Endothelial cell of umbilical vein (primary cell): ENCODE results near the gene HOXB2. TPM values are rescaled to one million over a fixed set of nuclear protein-coding genes. Genes with fewer than 3 reads are reported as not detected.

Experiments
- BruUV-seq: library from RNA; stranded (reverse); fragments of 400-500 nt; replicated peaks from 2 replicates; lab custom pipeline; 2021; lab: Mats Ljungman, UMichigan
- CTCF ChIA-PET: fragments of 300-600, 350-600 bp; sonication (Branson Sonifier 250); formaldehyde crosslinking; loops from one replicate; lab custom pipeline; 2021; ENCODE audit warnings: antibody characterized with exemption, inconsistent platforms; lab: Charles Lee
- POLR2A ChIA-PET: fragments of 300-600, 350-600 bp; sonication (Branson Sonifier 250); formaldehyde crosslinking; loops from one replicate; lab custom pipeline; 2021; ENCODE audit warnings: antibody characterized with exemption, inconsistent platforms; lab: Charles Lee
- DNase-seq: peaks from one replicate; pipeline ENCODE4 v3.0.0-alpha.2; 2011; ENCODE audit warnings: low read depth, low spot score
- FAIRE-seq: peaks from 2 replicates; lab custom pipeline; 2011; peaks lifted over from hg19 to GRCh38; lab: Jason Lieb, UNC
- H2AFZ ChIP-seq: 2 replicates; pipeline ENCODE4 v1.6.0; 2012; ENCODE audit warnings: low read depth, low read length, control low read depth, inconsistent platforms
- H3K27ac ChIP-seq: 2 replicates; pipeline ENCODE4 v1.5.1; 2011; ENCODE audit warnings: low read depth, mild to moderate bottlenecking, control low read depth, low read length, moderate library complexity; ENCODE audit not compliant: insufficient read depth
- H3K27me3 ChIP-seq, 2 experiments: 2 replicates each; pipeline versions ENCODE4 v1.6.0 to v1.6.1; 2011; ENCODE audit warnings: low read length in 2 of 2, mixed read lengths in 1 of 2; ENCODE audit not compliant: control insufficient read depth in 2 of 2, insufficient read depth in 2 of 2
- H3K36me3 ChIP-seq, 2 experiments: 2 replicates in 1 of 2; 3 replicates in 1 of 2; pipeline ENCODE4 v1.5.1; 2011; ENCODE audit warnings: low read length in 2 of 2, mild to moderate bottlenecking in 1 of 2, moderate library complexity in 1 of 2; ENCODE audit not compliant: control insufficient read depth in 2 of 2, insufficient read depth in 2 of 2; ENCODE audit errors: extremely low read depth in 1 of 2
- H3K4me1 ChIP-seq: 3 replicates; pipeline ENCODE4 v1.5.1; 2011; ENCODE audit warnings: mild to moderate bottlenecking, low read length; ENCODE audit not compliant: control insufficient read depth, insufficient read depth; ENCODE audit errors: extremely low read depth
- H3K4me2 ChIP-seq: 2 replicates; pipeline ENCODE4 v1.6.1; 2011; ENCODE audit warnings: low read length, control low read depth, mixed read lengths; ENCODE audit not compliant: insufficient read depth
- H3K4me3 ChIP-seq, 3 experiments: fragments of 200-600 bp in 1 of 3; sonication (generic), shearing (Covaris generic) in 1 of 3; replicated peaks in 1 of 3; 2 replicates each; pipeline ENCODE4 v1.5.1; 2011 to 2016; ENCODE audit warnings: control low read depth in 3 of 3, low read length in 3 of 3, mild to moderate bottlenecking in 2 of 3, inconsistent platforms in 1 of 3, low read depth in 1 of 3, moderate library complexity in 1 of 3; ENCODE audit not compliant: insufficient read depth in 1 of 3
- H3K79me2 ChIP-seq: 2 replicates; pipeline ENCODE4 v1.6.0; 2012; ENCODE audit warnings: low read length, inconsistent platforms; ENCODE audit not compliant: control insufficient read depth, insufficient read depth
- H3K9ac ChIP-seq: replicated peaks from 2 replicates; pipeline ENCODE3; 2011; ENCODE audit warnings: low read length, control low read depth; ENCODE audit not compliant: insufficient read depth; ENCODE audit errors: extremely low read depth
- H3K9me1 ChIP-seq: replicated peaks from 3 replicates; pipeline ENCODE4 v1.6.0; 2011; ENCODE audit warnings: mild to moderate bottlenecking, low read length; ENCODE audit not compliant: control insufficient read depth, insufficient read depth; ENCODE audit errors: extremely low read depth
- H3K9me3 ChIP-seq: replicated peaks from 2 replicates; pipeline ENCODE4 v1.5.1; 2012; ENCODE audit warnings: low read length, inconsistent platforms; ENCODE audit not compliant: control insufficient read depth, insufficient read depth
- H4K20me1 ChIP-seq: replicated peaks from 2 replicates; pipeline ENCODE3; 2011; ENCODE audit warnings: mild to moderate bottlenecking, low read length; ENCODE audit not compliant: control insufficient read depth, insufficient read depth; ENCODE audit errors: extremely low read depth
- CTCF ChIP-seq, 2 donors: IDR thresholded peaks; 1 replicate in 1 of 2; 2 replicates in 1 of 2; pipeline ENCODE4 v1.5.1; 2011; ENCODE audit warnings: low read length in 2 of 2, mild to moderate bottlenecking in 2 of 2, moderate library complexity in 2 of 2, control low read depth in 1 of 2, inconsistent platforms in 1 of 2, low read depth in 1 of 2; ENCODE audit not compliant: insufficient read depth in 1 of 2; ENCODE audit errors: extremely low read depth in 1 of 2
- EZH2 ChIP-seq: IDR thresholded peaks from 2 replicates; pipeline ENCODE4 v1.6.1; 2012; ENCODE audit warnings: borderline replicate concordance, low read depth, mild to moderate bottlenecking, moderate library complexity, low read length, inconsistent platforms; ENCODE audit not compliant: severe bottlenecking
- FOS ChIP-seq: IDR thresholded peaks from 2 replicates; pipeline ENCODE4 v1.6.1; 2011; ENCODE audit warnings: mild to moderate bottlenecking, low read length, moderate library complexity, borderline replicate concordance; ENCODE audit not compliant: insufficient read depth
- GATA2 ChIP-seq: IDR thresholded peaks from 2 replicates; pipeline ENCODE4 v1.7.0; 2011; ENCODE audit warnings: low read depth, mild to moderate bottlenecking, moderate library complexity, mixed read lengths, low read length; ENCODE audit not compliant: insufficient read length, insufficient read depth
- JUN ChIP-seq: IDR thresholded peaks from 2 replicates; pipeline ENCODE4 v1.6.1; 2011; ENCODE audit warnings: borderline replicate concordance, low read depth; ENCODE audit not compliant: insufficient read length, insufficient read depth
- MAX ChIP-seq: IDR thresholded peaks from 2 replicates; pipeline ENCODE4 v1.6.1; 2011; ENCODE audit not compliant: insufficient read depth, insufficient read length
- MYC ChIP-seq: IDR thresholded peaks from one replicate; pipeline ENCODE4 v1.6.1; 2011; ENCODE audit warnings: mild to moderate bottlenecking, low read depth, low read length
- POLR2A ChIP-seq: IDR thresholded peaks from 2 replicates; pipeline ENCODE4 v1.6.1; 2012; ENCODE audit warnings: low read depth, mild to moderate bottlenecking, control low read depth, low read length
- POLR2AphosphoS5 ChIP-seq: IDR thresholded peaks from 2 replicates; pipeline ENCODE4 v1.6.1; 2012; ENCODE audit warnings: low read depth, mild to moderate bottlenecking, control low read depth, low read length, moderate library complexity; ENCODE audit not compliant: insufficient read depth
- dilution Hi-C: fragments of 300-500 bp; cut with MboI; formaldehyde crosslinking; loops from one replicate; pipeline ENCODE4 v1.15.0; 2019; ENCODE audit warnings: low sequenced_read_pairs; ENCODE audit not compliant: extremely low pct_ligation_motif_present
- intact Hi-C: fragments of 100-400 bp; cut with micrococcal nuclease; formaldehyde crosslinking; loops from one replicate; pipeline ENCODE4 v1.10.0; 2022
- polyA plus RNA-seq, 4 experiments: library from polyadenylated mRNA; depleted of rRNA in 3 of 4; stranded (reverse) in 3 of 4; unstranded in 1 of 4; fragments of >200 nt; gene quantifications; 2 replicates each; pipeline versions ENCODE4 v1.2.1 to v1.2.3, GENCODE V29; 2011 to 2012; ENCODE audit warnings: missing spikeins in 1 of 4
- total RNA-seq: library from RNA; stranded (reverse); gene quantifications from 2 replicates; pipeline ENCODE4 v1.2.3, GENCODE V29; 2021

HOXB2 gene
- total and polyA plus RNA-seq, 2 donors (not counting 3 experiments of a cell fraction or from before 2014, with no cell fraction given) = 14.1 to 23.3 TPM

GRCh38 chr17:48589831-48590606 is 45.1 kb upstream of the HOXB2 start, which contains the start of gene HOXB3:
Gene HOXB3 (minus strand): TSS chr17:48590241. CDS start chr17:48552474, 37,767 bp downstream.
- H3K36me3 ChIP-seq = peaks cover 0 to 10% of the 10 kb centered on the region in 2 experiments
- TF ChIP-seq MYC = no peak
- TF ChIP-seq POLR2A = no peak
- TF ChIP-seq POLR2AphosphoS5 = no peak
- TF ChIP-seq FOS = no peak
- no peak for TF ChIP-seq JUN
- no peak for TF ChIP-seq CTCF (IDR thresholded peaks at IDR 0.05; ENCODE audit: extremely low read depth in 1 of 2, insufficient read depth in 1 of 2, low read depth in 1 of 2, low read length in 2 of 2)
- TF ChIP-seq EZH2 = no peak
- no peak for TF ChIP-seq MAX
- no peak for TF ChIP-seq GATA2
- dilution Hi-C loops (no loop called here), intact Hi-C loops (no loop called here)
- no peak within 1 kb of the TSS for H3K9ac ChIP-seq
- no peak for FAIRE-seq
- H3K9me1 ChIP-seq = no peaks in the 10 kb centered on the region
- no peaks in the 10 kb centered on the region for H3K27me3 ChIP-seq
- DNase-seq = no peak
- no peak within 1 kb of the TSS for H3K4me3 ChIP-seq
- no peak within 1 kb of the TSS for H3K4me2 ChIP-seq
- H4K20me1 ChIP-seq = no peaks in the 10 kb centered on the region
- POLR2A ChIA-PET = interaction anchor here (0.6 kb wide), 1 partner anchor 24 kb away, joined by 3 read pairs; no protein-coding TSS in a partner anchor
- peaks cover 45% of the 10 kb centered on the region for H3K4me1 ChIP-seq
- no peaks in the 10 kb centered on the region for H3K9me3 ChIP-seq
- no TSS peak for BruUV-seq
- H3K27ac ChIP-seq = no peak within 1 kb of the TSS
- H3K79me2 ChIP-seq = peaks cover 24% of the 10 kb centered on the region
- CTCF ChIA-PET = interaction anchor here (0.9 to 1.6 kb wide), 4 partner anchors 12 to 374 kb away, joined by 3 to 5 read pairs (median 4); no protein-coding TSS in a partner anchor
- H2AFZ ChIP-seq = no peak within 1 kb of the TSS
